ENCODE results near the gene FAH.

DNA sequence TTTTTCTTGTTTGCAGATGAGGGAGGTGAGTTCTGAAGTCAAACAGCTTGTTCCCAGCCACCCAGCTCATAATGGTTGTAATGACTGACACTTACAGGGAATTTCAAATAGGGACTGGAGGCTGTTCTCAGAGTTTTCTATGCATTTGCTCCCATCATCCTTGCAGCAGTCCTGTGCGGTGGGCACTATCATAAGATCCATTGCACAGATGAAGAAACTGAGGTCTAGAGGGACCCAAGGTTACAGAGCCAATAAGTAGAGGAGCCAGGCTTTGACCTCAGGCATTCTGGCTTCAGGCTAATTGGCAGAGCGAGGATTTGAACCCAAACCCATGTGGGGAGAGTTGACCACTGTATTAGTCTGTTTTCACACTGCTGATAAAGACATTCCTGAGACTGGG, 32.4 kb downstream of the FAH start:
- TF ChIP-seq CCAR2 (IDR thresholded peaks at IDR 0.05; ENCODE audit: low read depth, low read length) (no peak), ZFX (CRISPR knock-in tag; IDR thresholded peaks at IDR 0.05) (no peak), BRCA1 (IDR thresholded peaks at IDR 0.05) (no peak), BRCA1 (CRISPR knock-in tag; IDR thresholded peaks at IDR 0.05) (no peak), POLR2A (conservative IDR thresholded peaks at IDR 0.05) (no peak), JUN (IDR thresholded peaks at IDR 0.05; ENCODE audit: borderline replicate concordance, low read depth, low read length) (no peak), JUN (CRISPR knock-in tag; IDR thresholded peaks at IDR 0.05; ENCODE audit: borderline replicate concordance) (no peak), KAT2B (IDR thresholded peaks at IDR 0.05; ENCODE audit: low read depth, low read length) (no peak), ELF4 (CRISPR knock-in tag; IDR thresholded peaks at IDR 0.05) (no peak), MYBL2 (IDR thresholded peaks at IDR 0.05; ENCODE audit: low read depth) (no peak), MYBL2 (CRISPR knock-in tag; IDR thresholded peaks at IDR 0.05; ENCODE audit: borderline replicate concordance) (no peak), TCF7 (IDR thresholded peaks at IDR 0.05; ENCODE audit: borderline replicate concordance) (no peak), HCFC1 (IDR thresholded peaks at IDR 0.05; ENCODE audit: low read depth, low read length) (no peak)
- TF ChIP-seq, protein P1, sequence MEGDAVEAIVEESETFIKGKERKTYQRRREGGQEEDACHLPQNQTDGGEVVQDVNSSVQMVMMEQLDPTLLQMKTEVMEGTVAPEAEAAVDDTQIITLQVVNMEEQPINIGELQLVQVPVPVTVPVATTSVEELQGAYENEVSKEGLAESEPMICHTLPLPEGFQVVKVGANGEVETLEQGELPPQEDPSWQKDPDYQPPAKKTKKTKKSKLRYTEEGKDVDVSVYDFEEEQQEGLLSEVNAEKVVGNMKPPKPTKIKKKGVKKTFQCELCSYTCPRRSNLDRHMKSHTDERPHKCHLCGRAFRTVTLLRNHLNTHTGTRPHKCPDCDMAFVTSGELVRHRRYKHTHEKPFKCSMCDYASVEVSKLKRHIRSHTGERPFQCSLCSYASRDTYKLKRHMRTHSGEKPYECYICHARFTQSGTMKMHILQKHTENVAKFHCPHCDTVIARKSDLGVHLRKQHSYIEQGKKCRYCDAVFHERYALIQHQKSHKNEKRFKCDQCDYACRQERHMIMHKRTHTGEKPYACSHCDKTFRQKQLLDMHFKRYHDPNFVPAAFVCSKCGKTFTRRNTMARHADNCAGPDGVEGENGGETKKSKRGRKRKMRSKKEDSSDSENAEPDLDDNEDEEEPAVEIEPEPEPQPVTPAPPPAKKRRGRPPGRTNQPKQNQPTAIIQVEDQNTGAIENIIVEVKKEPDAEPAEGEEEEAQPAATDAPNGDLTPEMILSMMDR (IDR thresholded peaks at IDR 0.05 in 2 of 3, conservative IDR thresholded peaks at IDR 0.05 in 1 of 3; ENCODE audit: insufficient read depth in 2 of 3, low read depth in 1 of 3, low read length in 3 of 3), result no peak
- TF ChIP-seq, protein P2, sequence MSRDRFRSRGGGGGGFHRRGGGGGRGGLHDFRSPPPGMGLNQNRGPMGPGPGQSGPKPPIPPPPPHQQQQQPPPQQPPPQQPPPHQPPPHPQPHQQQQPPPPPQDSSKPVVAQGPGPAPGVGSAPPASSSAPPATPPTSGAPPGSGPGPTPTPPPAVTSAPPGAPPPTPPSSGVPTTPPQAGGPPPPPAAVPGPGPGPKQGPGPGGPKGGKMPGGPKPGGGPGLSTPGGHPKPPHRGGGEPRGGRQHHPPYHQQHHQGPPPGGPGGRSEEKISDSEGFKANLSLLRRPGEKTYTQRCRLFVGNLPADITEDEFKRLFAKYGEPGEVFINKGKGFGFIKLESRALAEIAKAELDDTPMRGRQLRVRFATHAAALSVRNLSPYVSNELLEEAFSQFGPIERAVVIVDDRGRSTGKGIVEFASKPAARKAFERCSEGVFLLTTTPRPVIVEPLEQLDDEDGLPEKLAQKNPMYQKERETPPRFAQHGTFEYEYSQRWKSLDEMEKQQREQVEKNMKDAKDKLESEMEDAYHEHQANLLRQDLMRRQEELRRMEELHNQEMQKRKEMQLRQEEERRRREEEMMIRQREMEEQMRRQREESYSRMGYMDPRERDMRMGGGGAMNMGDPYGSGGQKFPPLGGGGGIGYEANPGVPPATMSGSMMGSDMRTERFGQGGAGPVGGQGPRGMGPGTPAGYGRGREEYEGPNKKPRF (IDR thresholded peaks at IDR 0.05; ENCODE audit: low read depth, low read length), result no peak

Data from K562 (cell line).